Activated CD4-positive, alpha-beta T cell treated with anti-CD3 and anti-CD28 coated beads, Interleukin-2, Interleukin-6, amounts not matched to agents 100 ng/mL and 50 ng/mL, durations not matched to agents 16 hours and 8 hours (primary cell): Measurements from ENCODE around the gene CPA4.

Source experiments
- DNase-seq: peaks from one replicate; pipeline ENCODE4 v3.0.0-alpha.2; 2020

Gene CPA4

DNA sequence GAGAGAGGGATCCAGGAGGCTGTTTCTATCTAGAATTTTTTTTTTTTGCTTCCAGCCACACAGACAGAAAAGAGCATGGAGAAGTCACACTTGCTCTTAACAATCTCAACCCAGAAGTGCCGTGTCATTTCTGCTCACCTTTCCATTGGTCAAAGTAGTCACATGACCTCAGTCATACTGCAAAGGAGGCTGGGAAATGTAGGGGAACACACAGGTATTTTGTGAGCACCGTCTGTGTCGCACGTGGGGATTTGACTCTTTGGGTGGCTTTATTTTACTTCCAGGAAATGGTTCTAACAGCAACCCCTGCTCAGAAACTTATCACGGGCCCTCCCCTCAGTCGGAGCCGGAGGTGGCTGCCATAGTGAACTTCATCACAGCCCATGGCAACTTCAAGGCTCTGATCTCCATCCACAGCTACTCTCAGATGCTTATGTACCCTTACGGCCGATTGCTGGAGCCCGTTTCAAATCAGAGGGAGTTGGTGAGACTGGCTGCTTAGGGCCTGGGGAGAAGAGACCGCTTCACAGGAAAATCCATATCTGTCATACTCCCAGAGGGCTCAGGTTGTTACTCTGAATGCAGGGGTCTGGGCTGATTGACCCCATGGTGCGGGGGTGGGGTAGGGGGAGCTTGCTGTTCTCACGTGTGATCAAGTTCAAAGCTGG, 74.3 kb downstream of the CPA4 start:
- DNase-seq: no peak

GRCh38 chr7:130367836-130368746, 75.1 kb downstream of the CPA4 start:
- DNase-seq: no peak

DNA sequence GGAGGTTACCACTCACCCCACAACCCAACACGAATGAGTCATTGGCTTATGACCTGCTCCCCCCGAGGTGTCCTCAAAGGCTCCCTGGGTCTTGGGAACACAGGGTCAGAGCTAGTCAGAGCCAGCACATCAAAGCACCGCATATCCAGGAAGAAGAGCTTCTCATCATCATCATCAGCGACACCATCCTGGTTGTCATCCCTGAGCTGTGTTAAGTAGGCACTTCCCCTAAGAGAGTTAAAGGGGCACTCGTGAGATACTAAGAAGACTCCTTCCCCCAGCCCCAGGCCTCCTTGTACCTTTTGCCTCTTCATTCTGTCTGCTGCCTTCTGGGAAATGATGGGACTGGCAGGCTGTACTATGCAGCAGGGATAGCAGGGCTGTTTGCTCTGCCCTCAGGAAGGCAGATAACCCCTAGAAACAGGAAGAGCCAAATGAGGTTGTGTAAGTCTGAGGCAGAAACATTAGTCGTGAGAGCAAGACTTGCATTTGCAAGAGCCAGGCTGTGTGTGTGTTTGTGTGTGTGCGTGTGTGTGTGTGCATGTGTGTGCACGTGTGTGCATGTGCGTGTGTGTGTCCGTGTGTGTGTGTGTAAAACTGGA, 76.2 kb downstream of the CPA4 start:
- DNase-seq: no peak

DNA sequence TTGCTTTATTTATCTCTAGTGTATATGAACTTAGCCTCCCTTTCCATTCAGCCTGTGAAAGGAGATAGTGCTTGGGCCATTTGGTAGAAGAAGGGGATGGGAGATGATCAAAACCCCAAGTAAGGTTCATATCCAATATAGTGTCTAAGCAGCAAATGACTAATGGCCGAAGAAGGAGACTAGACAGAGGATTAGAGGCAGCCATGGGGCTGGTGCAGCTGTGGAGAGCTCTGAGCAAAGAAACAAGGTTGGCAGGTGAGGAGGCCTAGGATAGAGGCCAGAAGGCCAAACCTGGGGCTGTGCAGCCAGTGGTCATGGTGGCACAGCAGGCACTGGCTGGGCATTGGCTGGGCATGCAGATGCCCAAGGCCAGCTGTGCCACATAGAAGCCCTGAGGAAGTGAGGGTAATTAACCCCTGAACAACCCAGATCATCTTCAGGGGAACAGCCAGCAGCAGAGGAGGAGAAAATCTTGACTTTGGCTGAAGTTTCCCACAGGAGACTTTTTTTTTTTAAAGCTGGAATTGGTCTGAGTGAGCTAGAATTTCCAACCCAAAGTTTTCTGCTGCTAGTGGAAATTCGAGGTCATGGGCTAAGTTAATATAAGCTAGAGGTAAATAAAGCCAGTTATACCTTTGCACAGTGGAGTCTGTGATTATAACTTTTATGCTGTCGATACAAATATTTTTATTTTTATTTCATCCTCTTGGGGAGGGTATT, 77.0 kb downstream of the CPA4 start:
- no peak for DNase-seq

GRCh38 chr7:130371046-130371445, 78.1 kb downstream of the CPA4 start:
- DNase-seq: no peak

DNA sequence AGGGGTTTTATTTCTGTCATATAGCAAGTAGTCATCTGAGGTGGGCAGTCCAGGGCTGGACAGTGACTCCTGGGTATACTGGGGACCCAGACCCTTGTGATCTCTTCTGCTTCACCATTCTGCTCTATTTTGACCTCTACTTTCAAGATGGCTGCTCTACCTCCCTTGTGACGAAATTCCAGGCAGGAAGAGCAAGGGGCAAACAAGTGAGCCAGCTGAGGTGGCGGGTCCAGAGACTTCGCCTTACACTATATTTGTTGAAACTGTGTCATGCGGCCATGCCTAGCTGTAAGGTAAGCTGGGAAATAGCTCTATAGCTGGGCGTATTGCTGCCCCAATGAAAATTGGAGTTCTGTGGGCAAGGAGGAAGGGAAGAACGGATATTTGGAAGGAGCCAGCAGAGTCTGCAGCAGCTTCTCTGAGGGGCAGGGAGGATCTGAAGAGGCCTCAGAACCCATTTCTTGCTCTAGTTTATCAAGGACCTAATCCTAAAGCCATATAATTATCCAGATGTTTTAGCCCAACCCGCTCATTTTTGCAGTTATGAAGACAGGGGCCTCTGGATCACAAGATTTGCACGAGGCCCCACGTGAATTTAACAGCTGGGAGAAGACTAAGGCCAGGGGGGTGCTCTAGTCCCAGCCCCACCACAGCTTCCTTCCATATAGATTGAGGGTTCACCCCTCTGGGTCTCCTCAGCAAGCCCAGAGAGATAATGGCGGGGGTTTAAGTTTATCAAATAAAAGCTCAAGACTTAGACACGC, 79.6 kb downstream of the CPA4 start:
- no peak for DNase-seq
